Left lung (tissue), 10 donors: Measurements from ENCODE around the gene FAM171A1. TPM values are rescaled to one million over a fixed set of nuclear protein-coding genes. Genes with fewer than 3 reads are reported as not detected.
A peak's percentile ranks its signal among the peaks of the same experiment; 100 is the strongest.

Experiments used
- ATAC-seq: fragments of 200-7000 bp; cut with Tn5 transposase; one replicate; pipeline ENCODE4 v1.9.1; 2020; ENCODE audit warnings: moderate library complexity
- DNase-seq, 4 donors: peaks; one replicate each; pipeline ENCODE4 v3.0.0-alpha.2; 2013 to 2020
- H3K27ac ChIP-seq, 2 donors: fragments of 200-600 bp; sonication (generic) in 1 of 2; one replicate each; pipeline versions ENCODE4 v1.5.0 to v1.8.0; 2020 to 2021
- H3K27me3 ChIP-seq, 2 donors: fragments of 200-600 bp; sonication (generic) in 1 of 2; one replicate each; pipeline versions ENCODE4 v1.5.0 to v1.8.0; 2020 to 2021
- H3K36me3 ChIP-seq, 2 donors: fragments of 200-600 bp; sonication (generic) in 1 of 2; one replicate each; pipeline versions ENCODE4 v1.5.0 to v1.8.0; 2020 to 2021
- H3K4me1 ChIP-seq, 2 donors: fragments of 200-600 bp; one replicate each; pipeline ENCODE4 v1.8.0; 2021
- H3K4me3 ChIP-seq, 2 donors: fragments of 200-600 bp; sonication (generic) in 1 of 2; one replicate each; pipeline versions ENCODE4 v1.5.0 to v1.8.0; 2020 to 2021; ENCODE audit warnings: mild to moderate bottlenecking in 1 of 2
- H3K9me3 ChIP-seq, 2 donors: fragments of 200-600 bp; sonication (generic) in 1 of 2; one replicate each; pipeline versions ENCODE4 v1.5.0 to v1.8.0; 2020 to 2021
- CTCF ChIP-seq, 2 donors: fragments of 200-600 bp; sonication (generic) in 1 of 2; IDR thresholded peaks; one replicate each; pipeline versions ENCODE4 v1.5.0 to v1.8.0; 2021; ENCODE audit warnings: antibody characterized with exemption in 2 of 2
- intact Hi-C, 2 donors: fragments of 100-400 bp; cut with DNase I; formaldehyde crosslinking; loops; one replicate each; pipeline versions ENCODE4 v1.11.2 to v1.14.2; 2022
- polyA plus RNA-seq, 6 donors: library from polyadenylated mRNA; unstranded; fragments of 120-200 nt; gene quantifications; one replicate each; pipeline ENCODE4 v1.2.1, GENCODE V29; 2013; ENCODE audit not compliant: insufficient read length in 6 of 6
- total RNA-seq, 2 donors: library from RNA; stranded (reverse); fragmentation: NEBNext Ultra II Directional; extraction: Animal tissue kit (Norgen Biotek cat#: 25700); gene quantifications; one replicate each; pipeline ENCODE4 v1.2.1, GENCODE V29; 2021
- donor health status: DM: no; HTN: yes; CAD: no.
- donor health status: DM: no; HTN: no; CAD: no.

Gene FAM171A1
- total and polyA plus RNA-seq, 8 donors = 13.2 to 77.7 (median 65.1) TPM

GRCh38 chr10:15345450-15345849, 25.6 kb downstream of the FAM171A1 start:
- Histone ChIP-seq H3K27ac (no peak overlapping the region), H3K9me3 (no peaks in the 10 kb centered on the region), H3K4me1 (peaks cover 0 to 8% of the 10 kb centered on the region in 2 donors), H3K27me3 (no peaks in the 10 kb centered on the region), H3K36me3 (no peaks in the 10 kb centered on the region), H3K4me3 (no peak overlapping the region)
- ATAC-seq = no peak
- DNase-seq = no peak
- no peak for TF ChIP-seq CTCF (IDR thresholded peaks at IDR 0.05)
- intact Hi-C loops = no loop called here

- Histone ChIP-seq H3K4me1 (peaks cover 0 to 8% of the 10 kb centered on the region in 2 donors), H3K36me3 (no peaks in the 10 kb centered on the region), H3K4me3 (no peak overlapping the region), H3K27ac (no peak overlapping the region), H3K9me3 (no peaks in the 10 kb centered on the region), H3K27me3 (no peaks in the 10 kb centered on the region)
- ATAC-seq = no peak
- TF ChIP-seq CTCF (IDR thresholded peaks at IDR 0.05) = no peak
- DNase-seq = peak in 1 of 4 donors; percentile 71
- intact Hi-C loops = no loop called here
These were observed 26.2 kb downstream of the FAM171A1 start for GRCh38 chr10:15344876-15345285.

GRCh38 chr10:15344256-15344875, 26.7 kb downstream of the FAM171A1 start:
- H3K27ac ChIP-seq = no peak overlapping the region

GRCh38 chr10:15342970-15343369, 28.1 kb downstream of the FAM171A1 start:
- H3K4me3 ChIP-seq = no peak overlapping the region
- H3K36me3 ChIP-seq = no peaks in the 10 kb centered on the region
- ATAC-seq (no peak), DNase-seq (no peak)
- TF ChIP-seq CTCF (IDR thresholded peaks at IDR 0.05) = no peak
- intact Hi-C loops = no loop called here
- H3K4me1 ChIP-seq = peaks cover 0 to 8% of the 10 kb centered on the region in 2 donors
- no peak overlapping the region for H3K27ac ChIP-seq
- no peaks in the 10 kb centered on the region for H3K27me3 ChIP-seq
- no peaks in the 10 kb centered on the region for H3K9me3 ChIP-seq

More at GRCh38 chr10:15344256-15344875, 26.7 kb downstream of the FAM171A1 start:
- ATAC-seq (no peak), DNase-seq (no peak)
- peaks cover 0 to 8% of the 10 kb centered on the region in 2 donors for H3K4me1 ChIP-seq
- intact Hi-C loops = no loop called here
- no peak for TF ChIP-seq CTCF (IDR thresholded peaks at IDR 0.05)
- no peaks in the 10 kb centered on the region for H3K27me3 ChIP-seq
- no peaks in the 10 kb centered on the region for H3K36me3 ChIP-seq
- no peaks in the 10 kb centered on the region for H3K9me3 ChIP-seq
- H3K4me3 ChIP-seq = no peak overlapping the region

- Histone ChIP-seq H3K4me1 (peaks cover 0 to 8% of the 10 kb centered on the region in 2 donors), H3K9me3 (no peaks in the 10 kb centered on the region), H3K36me3 (no peaks in the 10 kb centered on the region), H3K27me3 (no peaks in the 10 kb centered on the region), H3K4me3 (no peak overlapping the region), H3K27ac (no peak overlapping the region)
- DNase-seq (no peak), ATAC-seq (no peak)
- TF ChIP-seq CTCF (IDR thresholded peaks at IDR 0.05) = no peak
- intact Hi-C loops = no loop called here
These were observed 29.5 kb downstream of the FAM171A1 start for GRCh38 chr10:15341502-15342128.
